H7 (cell line): ENCODE results near the gene GPC3. TPM values are rescaled to one million over a fixed set of nuclear protein-coding genes. Genes with fewer than 3 reads are reported as not detected.
"Not testable (repeated sequence)": the region's sequence is repeated elsewhere in the genome, so short reads cannot be mapped to it uniquely, and the experiment has no call there.

Experiments used
- DNase-seq: peaks from one replicate; pipeline ENCODE4 v3.0.0; 2012
- H3K27me3 ChIP-seq: 2 replicates; pipeline ENCODE4 v1.6.0; 2011; ENCODE audit warnings: mild to moderate bottlenecking, low read length; ENCODE audit not compliant: control insufficient read depth, insufficient read depth
- H3K36me3 ChIP-seq: replicated peaks from 2 replicates; pipeline ENCODE4 v1.5.1; 2011; ENCODE audit warnings: low read length; ENCODE audit not compliant: control insufficient read depth, insufficient read depth
- H3K4me3 ChIP-seq: 2 replicates; pipeline ENCODE4 v1.5.1; 2011; ENCODE audit warnings: low read depth, mild to moderate bottlenecking, control low read depth, low read length, moderate library complexity; ENCODE audit not compliant: insufficient read depth
- total RNA-seq: library from RNA; depleted of rRNA; stranded (reverse); fragments of >200 nt; shearing (Covaris generic); gene quantifications from 2 replicates; pipeline ENCODE4 v1.2.3, GENCODE V29; 2014

GPC3 gene
- total RNA-seq, 1 experiment from 2014 or later = 81.0 TPM

- no peak overlapping the region for H3K4me3 ChIP-seq
- no peak for DNase-seq
- H3K27me3 ChIP-seq = no peaks in the 10 kb centered on the region
- H3K36me3 ChIP-seq = no peaks in the 10 kb centered on the region
These were observed 214.2 kb downstream of the GPC3 start for GRCh38 chrX:133771086-133771646.

GRCh38 chrX:133762976-133763548 is 222.3 kb downstream of the GPC3 start:
- not testable (repeated sequence) for DNase-seq, H3K36me3 ChIP-seq, H3K4me3 ChIP-seq, H3K27me3 ChIP-seq

GRCh38 chrX:133754657-133755056 is 230.7 kb downstream of the GPC3 start:
- Histone ChIP-seq H3K27me3 (no peaks in the 10 kb centered on the region), H3K36me3 (no peaks in the 10 kb centered on the region), H3K4me3 (no peak overlapping the region)
- no peak for DNase-seq

GRCh38 chrX:133749951-133750350 is 235.4 kb downstream of the GPC3 start:
- Histone ChIP-seq H3K27me3 (no peaks in the 10 kb centered on the region), H3K36me3 (no peaks in the 10 kb centered on the region), H3K4me3 (no peak overlapping the region)
- DNase-seq = no peak

- no peaks in the 10 kb centered on the region for H3K27me3 ChIP-seq
- H3K36me3 ChIP-seq = no peaks in the 10 kb centered on the region
- DNase-seq = peak; percentile 6
- H3K4me3 ChIP-seq = no peak overlapping the region
These were observed 236.0 kb downstream of the GPC3 start for GRCh38 chrX:133749370-133749769.

GRCh38 chrX:133747196-133747595 is 238.2 kb downstream of the GPC3 start:
- Histone ChIP-seq H3K36me3 (no peaks in the 10 kb centered on the region), H3K27me3 (no peaks in the 10 kb centered on the region), H3K4me3 (no peak overlapping the region)
- no peak for DNase-seq

GRCh38 chrX:133746593-133746992 is 238.8 kb downstream of the GPC3 start:
- Histone ChIP-seq H3K36me3 (no peaks in the 10 kb centered on the region), H3K4me3 (no peak overlapping the region), H3K27me3 (no peaks in the 10 kb centered on the region)
- DNase-seq = no peak

GRCh38 chrX:133745349-133745748 is 240.0 kb downstream of the GPC3 start:
- Histone ChIP-seq H3K36me3 (no peaks in the 10 kb centered on the region), H3K27me3 (no peaks in the 10 kb centered on the region), H3K4me3 (no peak overlapping the region)
- no peak for DNase-seq

GRCh38 chrX:133742602-133743305 is 242.6 kb downstream of the GPC3 start:
- H3K27me3 ChIP-seq = no peaks in the 10 kb centered on the region
- no peak for DNase-seq
- H3K4me3 ChIP-seq = no peak overlapping the region
- no peaks in the 10 kb centered on the region for H3K36me3 ChIP-seq

GRCh38 chrX:133741303-133741702 is 244.1 kb downstream of the GPC3 start:
- no peaks in the 10 kb centered on the region for H3K36me3 ChIP-seq
- H3K4me3 ChIP-seq = no peak overlapping the region
- H3K27me3 ChIP-seq = no peaks in the 10 kb centered on the region
- no peak for DNase-seq

- H3K4me3 ChIP-seq = no peak overlapping the region
- H3K27me3 ChIP-seq = no peaks in the 10 kb centered on the region
- no peak for DNase-seq
- no peaks in the 10 kb centered on the region for H3K36me3 ChIP-seq
These were observed 258.8 kb downstream of the GPC3 start for GRCh38 chrX:133726642-133727041.

- H3K36me3 ChIP-seq = no peaks in the 10 kb centered on the region
These were observed 259.2 kb downstream of the GPC3 start for GRCh38 chrX:133726211-133726630.

GRCh38 chrX:133723930-133724329 is 261.5 kb downstream of the GPC3 start:
- H3K36me3 ChIP-seq = no peaks in the 10 kb centered on the region
- no peak for DNase-seq
- no peaks in the 10 kb centered on the region for H3K27me3 ChIP-seq
- no peak overlapping the region for H3K4me3 ChIP-seq

More at GRCh38 chrX:133726211-133726630, 259.2 kb downstream of the GPC3 start:
- Histone ChIP-seq H3K4me3 (no peak overlapping the region), H3K27me3 (no peaks in the 10 kb centered on the region)
- no peak for DNase-seq

GRCh38 chrX:133722756-133723155 is 262.6 kb downstream of the GPC3 start:
- no peaks in the 10 kb centered on the region for H3K27me3 ChIP-seq
- H3K4me3 ChIP-seq = no peak overlapping the region
- no peaks in the 10 kb centered on the region for H3K36me3 ChIP-seq
- no peak for DNase-seq

GRCh38 chrX:133720269-133720668 is 265.1 kb downstream of the GPC3 start:
- not testable (repeated sequence) for DNase-seq, H3K27me3 ChIP-seq, H3K36me3 ChIP-seq, H3K4me3 ChIP-seq
